Ascending aorta (tissue), 2 donors: ENCODE data around the gene TLL2. TPM values are rescaled to one million over a fixed set of nuclear protein-coding genes. Genes with fewer than 3 reads are reported as not detected.
"Not testable (repeated sequence)": the region's sequence is repeated elsewhere in the genome, so short reads cannot be mapped to it uniquely, and the experiment has no call there.

Experiments used
- DNase-seq, 2 donors: peaks; one replicate each; pipeline ENCODE4 v3.0.0-alpha.2; 2019; ENCODE audit warnings: low spot score in 2 of 2
- H3K27ac ChIP-seq, 2 donors: fragments of 200-600 bp; sonication (generic); one replicate each; pipeline ENCODE4 v1.5.1; 2016 to 2017; ENCODE audit warnings: mild to moderate bottlenecking in 1 of 2
- H3K27me3 ChIP-seq: fragments of 200-600 bp; sonication (generic); one replicate; pipeline ENCODE4 v1.5.1; 2017
- H3K36me3 ChIP-seq, 2 donors: fragments of 200-600 bp; sonication (generic); one replicate each; pipeline ENCODE4 v1.5.1; 2016
- H3K4me1 ChIP-seq, 2 donors: fragments of 200-600 bp; sonication (generic); one replicate each; pipeline ENCODE4 v1.5.1; 2016 to 2017; ENCODE audit warnings: mild to moderate bottlenecking in 1 of 2
- H3K4me3 ChIP-seq, 2 donors: fragments of 200-600 bp; sonication (generic); one replicate each; pipeline ENCODE4 v1.5.1; 2016 to 2017; ENCODE audit warnings: mild to moderate bottlenecking in 1 of 2
- H3K9me3 ChIP-seq, 2 donors: fragments of 200-600 bp; sonication (generic); one replicate each; pipeline ENCODE4 v1.5.1; 2016
- CTCF ChIP-seq, 3 experiments: fragments of 200-600 bp in 2 of 3; fragments of 450-650 bp in 1 of 3; sonication (generic) in 2 of 3; IDR thresholded peaks; one replicate each; pipeline ENCODE4 v1.5.1; 2016 to 2019; ENCODE audit warnings: antibody characterized with exemption in 3 of 3, mild to moderate bottlenecking in 1 of 3, moderate library complexity in 1 of 3
- intact Hi-C: fragments of 100-400 bp; cut with DNase I; formaldehyde crosslinking; loops from one replicate; pipeline ENCODE4 v1.15.1; 2023
- total RNA-seq: library from RNA; depleted of rRNA; stranded (reverse); fragments of >200 nt; gene quantifications from one replicate; pipeline ENCODE4 v1.1.0, GENCODE V29; 2016

Gene TLL2
- total RNA-seq, 1 donor from 2014 or later: not detected

- no peak for TF ChIP-seq CTCF (IDR thresholded peaks at IDR 0.05)
- no peaks in the 10 kb centered on the region for H3K27me3 ChIP-seq
- H3K9me3 ChIP-seq: no peaks in the 10 kb centered on the region
- H3K36me3 ChIP-seq: peaks cover 22 to 31% of the 10 kb centered on the region in 2 donors
- intact Hi-C loops: no loop called here
- H3K4me1 ChIP-seq: no peaks in the 10 kb centered on the region
- H3K27ac ChIP-seq: no peak overlapping the region
- H3K4me3 ChIP-seq: no peak overlapping the region
- DNase-seq: no peak
Measured at GRCh38 chr10:96548589-96548988, 34.9 kb upstream of the TLL2 start.

- H3K9me3 ChIP-seq, H3K27ac ChIP-seq, intact Hi-C loops, DNase-seq, H3K4me1 ChIP-seq, H3K4me3 ChIP-seq, H3K27me3 ChIP-seq: not testable (repeated sequence)
- peaks cover 19 to 46% of the 10 kb centered on the region in 2 donors for H3K36me3 ChIP-seq
Measured at GRCh38 chr10:96545558-96545957, 31.8 kb upstream of the TLL2 start.

- Histone ChIP-seq H3K9me3 (no peaks in the 10 kb centered on the region), H3K27me3 (no peaks in the 10 kb centered on the region), H3K27ac (no peak overlapping the region), H3K4me3 (no peak overlapping the region), H3K4me1 (no peaks in the 10 kb centered on the region), H3K36me3 (peaks cover 18 to 37% of the 10 kb centered on the region in 2 donors)
- no peak for DNase-seq
- intact Hi-C loops: no loop called here
- no peak for TF ChIP-seq CTCF (IDR thresholded peaks at IDR 0.05)
Measured at GRCh38 chr10:96541921-96542320, 28.2 kb upstream of the TLL2 start.

GRCh38 chr10:96540240-96540639 lies 26.5 kb upstream of the TLL2 start:
- Histone ChIP-seq H3K27me3 (no peaks in the 10 kb centered on the region), H3K36me3 (peaks cover 14 to 35% of the 10 kb centered on the region in 2 donors), H3K9me3 (no peaks in the 10 kb centered on the region), H3K4me1 (no peaks in the 10 kb centered on the region), H3K27ac (no peak overlapping the region), H3K4me3 (no peak overlapping the region)
- DNase-seq: no peak
- intact Hi-C loops: no loop called here
- no peak for TF ChIP-seq CTCF (IDR thresholded peaks at IDR 0.05)

- TF ChIP-seq CTCF (IDR thresholded peaks at IDR 0.05): no peak
- H3K4me1 ChIP-seq: no peaks in the 10 kb centered on the region
- no peak overlapping the region for H3K4me3 ChIP-seq
- H3K27me3 ChIP-seq: no peaks in the 10 kb centered on the region
- H3K27ac ChIP-seq: no peak overlapping the region
- no peak for DNase-seq
- no peaks in the 10 kb centered on the region for H3K9me3 ChIP-seq
- intact Hi-C loops: no loop called here
- peaks cover 11 to 28% of the 10 kb centered on the region in 2 donors for H3K36me3 ChIP-seq
Measured at GRCh38 chr10:96538683-96539082, 25.0 kb upstream of the TLL2 start.

- no peaks in the 10 kb centered on the region for H3K9me3 ChIP-seq
- H3K27ac ChIP-seq: no peak overlapping the region
- no peaks in the 10 kb centered on the region for H3K27me3 ChIP-seq
- H3K4me1 ChIP-seq: no peaks in the 10 kb centered on the region
- no peak overlapping the region for H3K4me3 ChIP-seq
- TF ChIP-seq CTCF (IDR thresholded peaks at IDR 0.05): no peak
- H3K36me3 ChIP-seq: peaks cover 13% of the 10 kb centered on the region in 2 donors
- intact Hi-C loops: no loop called here
- DNase-seq: no peak
Measured at GRCh38 chr10:96536129-96536528, 22.4 kb upstream of the TLL2 start.
